GM13976 (cell line): ENCODE measurements around the gene TRIO.

Experiments
- DNase-seq: peaks from one replicate; pipeline ENCODE4 v3.0.0; 2012; ENCODE audit warnings: low spot score
- CTCF ChIP-seq: IDR thresholded peaks from 2 replicates; pipeline ENCODE4 v1.5.1; 2012; ENCODE audit warnings: borderline replicate concordance, mild to moderate bottlenecking; ENCODE audit not compliant: insufficient read depth; ENCODE audit errors: extremely low read depth, missing control alignments, control extremely low read depth
- in situ Hi-C: fragments of 300-500 bp; cut with MboI; formaldehyde crosslinking; loops from one replicate; pipeline ENCODE4 v1.12.0; 2022; ENCODE audit warnings: low sequenced_read_pairs, mixed read lengths, inconsistent platforms; ENCODE audit not compliant: unreplicated experiment

Gene TRIO

GRCh38 chr5:14442536-14442935, 299.4 kb downstream of the TRIO start:
- no peak for DNase-seq
- in situ Hi-C loops: no loop called here

GRCh38 chr5:14443671-14444093, 300.5 kb downstream of the TRIO start:
- no peak for DNase-seq
- in situ Hi-C loops: no loop called here

More at GRCh38 chr5:14442536-14442935, 299.4 kb downstream of the TRIO start:
- no peak for TF ChIP-seq CTCF

GRCh38 chr5:14444161-14444560, 301.0 kb downstream of the TRIO start:
- in situ Hi-C loops: no loop called here
- DNase-seq: no peak
- TF ChIP-seq CTCF: no peak

More at GRCh38 chr5:14443671-14444093, 300.5 kb downstream of the TRIO start:
- TF ChIP-seq CTCF: no peak

GRCh38 chr5:14445013-14445412, 301.9 kb downstream of the TRIO start:
- TF ChIP-seq CTCF: no peak
- no peak for DNase-seq
- in situ Hi-C loops: no loop called here

- no peak for TF ChIP-seq CTCF
- no peak for DNase-seq
- in situ Hi-C loops: no loop called here
Measured at GRCh38 chr5:14445576-14446290, 302.6 kb downstream of the TRIO start.

- DNase-seq: peak; percentile 66
- in situ Hi-C loops: no loop called here
- no peak for TF ChIP-seq CTCF
Measured at GRCh38 chr5:14447958-14448911, 305.1 kb downstream of the TRIO start.
